Duodenal mucosa (tissue), 2 donors: ENCODE measurements around the gene ATP5MC3.

Source experiments
- H3K27ac ChIP-seq: one replicate; pipeline ENCODE4 v1.7.0; 2013; ENCODE audit warnings: low read depth, low read length
- H3K27me3 ChIP-seq, 2 donors: one replicate each; pipeline ENCODE4 v1.7.0; 2013; ENCODE audit warnings: low read length in 2 of 2, control low read depth in 1 of 2; ENCODE audit not compliant: insufficient read depth in 2 of 2, control insufficient read depth in 1 of 2
- H3K36me3 ChIP-seq, 2 donors: one replicate each; pipeline ENCODE4 v1.7.0; 2013; ENCODE audit warnings: low read length in 2 of 2, control low read depth in 1 of 2; ENCODE audit not compliant: insufficient read depth in 2 of 2, control insufficient read depth in 1 of 2
- H3K4me1 ChIP-seq, 2 donors: one replicate each; pipeline ENCODE4 v1.7.0; 2013; ENCODE audit warnings: low read length in 2 of 2, control low read depth in 1 of 2; ENCODE audit not compliant: insufficient read depth in 2 of 2, control insufficient read depth in 1 of 2
- H3K4me3 ChIP-seq, 2 donors: one replicate each; pipeline ENCODE4 v1.7.0; 2013; ENCODE audit warnings: low read length in 2 of 2, low read depth in 1 of 2
- H3K9ac ChIP-seq, 2 donors: one replicate each; pipeline ENCODE4 v1.7.0; 2013; ENCODE audit warnings: low read length in 2 of 2, low read depth in 1 of 2
- H3K9me3 ChIP-seq, 2 donors: one replicate each; pipeline ENCODE4 v1.7.0; 2013; ENCODE audit warnings: low read length in 2 of 2, control low read depth in 1 of 2; ENCODE audit not compliant: control insufficient read depth in 1 of 2

ATP5MC3 gene

GRCh38 chr2:175169191-175169590 is 12.3 kb downstream of the ATP5MC3 start:
- Histone ChIP-seq H3K27ac (no peak overlapping the region), H3K27me3 (no peaks in the 10 kb centered on the region), H3K4me1 (peaks cover 12 to 17% of the 10 kb centered on the region in 2 donors), H3K9ac (peak overlapping the region in 1 of 2 donors; percentile 67), H3K9me3 (no peaks in the 10 kb centered on the region), H3K36me3 (peaks cover 0 to 5% of the 10 kb centered on the region in 2 donors), H3K4me3 (peak overlapping the region; percentile 90 to 100)

GRCh38 chr2:175168564-175168945 is 13.0 kb downstream of the ATP5MC3 start:
- Histone ChIP-seq H3K36me3 (peaks cover 0 to 5% of the 10 kb centered on the region in 2 donors), H3K9ac (peak overlapping the region; percentile 67 to 71), H3K9me3 (no peaks in the 10 kb centered on the region), H3K27me3 (no peaks in the 10 kb centered on the region), H3K4me1 (peaks cover 12 to 17% of the 10 kb centered on the region in 2 donors), H3K4me3 (peak overlapping the region; percentile 90 to 100), H3K27ac (peak overlapping the region; percentile 90)

- peak within 1 kb of the TSS; percentile 90 for H3K27ac ChIP-seq
- H3K27me3 ChIP-seq, result no peaks in the 10 kb centered on the region
- H3K9me3 ChIP-seq, result no peaks in the 10 kb centered on the region
- H3K9ac ChIP-seq, result peak within 1 kb of the TSS; percentile 95 to 100
- peaks cover 0 to under 1% of the 10 kb centered on the region in 2 donors for H3K36me3 ChIP-seq
- peak within 1 kb of the TSS; percentile 100 for H3K4me3 ChIP-seq
- peaks cover 12 to 17% of the 10 kb centered on the region in 2 donors for H3K4me1 ChIP-seq
These were observed 13.5 kb downstream of the ATP5MC3 start, which contains the start of gene ATF2 for GRCh38 chr2:175167792-175168563. TSS of gene ATF2 (minus strand) at chr2:175168203. CDS start at chr2:175136443, 31,760 bp downstream.

- Histone ChIP-seq H3K27ac (peak overlapping the region; percentile 90), H3K9me3 (no peaks in the 10 kb centered on the region), H3K27me3 (no peaks in the 10 kb centered on the region), H3K9ac (peak overlapping the region; percentile 95 to 100), H3K4me3 (peak overlapping the region; percentile 100), H3K4me1 (peaks cover 12 to 19% of the 10 kb centered on the region in 2 donors), H3K36me3 (no peaks in the 10 kb centered on the region)
These were observed 14.3 kb downstream of the ATP5MC3 start for GRCh38 chr2:175167076-175167791.

GRCh38 chr2:175166216-175166824 is 15.2 kb downstream of the ATP5MC3 start:
- Histone ChIP-seq H3K27ac (no peak overlapping the region), H3K9me3 (no peaks in the 10 kb centered on the region), H3K4me1 (peaks cover 12 to 20% of the 10 kb centered on the region in 2 donors), H3K36me3 (no peaks in the 10 kb centered on the region), H3K9ac (peak overlapping the region in 1 of 2 donors; percentile 95), H3K4me3 (peak overlapping the region; percentile 100), H3K27me3 (no peaks in the 10 kb centered on the region)

- H3K27ac ChIP-seq, result no peak overlapping the region
- no peaks in the 10 kb centered on the region for H3K27me3 ChIP-seq
- H3K9me3 ChIP-seq, result no peaks in the 10 kb centered on the region
- H3K4me3 ChIP-seq, result no peak overlapping the region
- H3K9ac ChIP-seq, result no peak overlapping the region
- peaks cover 12 to 16% of the 10 kb centered on the region in 2 donors for H3K4me1 ChIP-seq
- no peaks in the 10 kb centered on the region for H3K36me3 ChIP-seq
These were observed 17.3 kb downstream of the ATP5MC3 start for GRCh38 chr2:175164235-175164634.

GRCh38 chr2:175158894-175159293 is 22.6 kb downstream of the ATP5MC3 start:
- peaks cover 0 to 13% of the 10 kb centered on the region in 2 donors for H3K4me1 ChIP-seq
- H3K9ac ChIP-seq, result no peak overlapping the region
- no peaks in the 10 kb centered on the region for H3K27me3 ChIP-seq
- no peak overlapping the region for H3K27ac ChIP-seq
- no peak overlapping the region for H3K4me3 ChIP-seq
- peaks cover 0 to 4% of the 10 kb centered on the region in 2 donors for H3K36me3 ChIP-seq
- no peaks in the 10 kb centered on the region for H3K9me3 ChIP-seq

- H3K9ac ChIP-seq, result no peak overlapping the region
- no peak overlapping the region for H3K27ac ChIP-seq
- no peak overlapping the region for H3K4me3 ChIP-seq
- H3K36me3 ChIP-seq, result peaks cover 0 to 4% of the 10 kb centered on the region in 2 donors
- no peaks in the 10 kb centered on the region for H3K9me3 ChIP-seq
- H3K4me1 ChIP-seq, result peaks cover 0 to 14% of the 10 kb centered on the region in 2 donors
- H3K27me3 ChIP-seq, result no peaks in the 10 kb centered on the region
These were observed 25.0 kb downstream of the ATP5MC3 start for GRCh38 chr2:175156534-175156933.

GRCh38 chr2:175154661-175155082 is 26.8 kb downstream of the ATP5MC3 start:
- H3K27me3 ChIP-seq, result no peaks in the 10 kb centered on the region
- no peaks in the 10 kb centered on the region for H3K9me3 ChIP-seq
- H3K9ac ChIP-seq, result no peak overlapping the region
- no peak overlapping the region for H3K4me3 ChIP-seq
- H3K36me3 ChIP-seq, result peaks cover 2 to 4% of the 10 kb centered on the region in 2 donors
- no peak overlapping the region for H3K27ac ChIP-seq
- H3K4me1 ChIP-seq, result peaks cover 0 to 14% of the 10 kb centered on the region in 2 donors

GRCh38 chr2:175152242-175152641 is 29.3 kb downstream of the ATP5MC3 start:
- H3K36me3 ChIP-seq, result peaks cover 3 to 4% of the 10 kb centered on the region in 2 donors
- H3K9ac ChIP-seq, result no peak overlapping the region
- H3K27me3 ChIP-seq, result no peaks in the 10 kb centered on the region
- H3K27ac ChIP-seq, result no peak overlapping the region
- H3K4me3 ChIP-seq, result no peak overlapping the region
- H3K9me3 ChIP-seq, result no peaks in the 10 kb centered on the region
- H3K4me1 ChIP-seq, result peaks cover 0 to 14% of the 10 kb centered on the region in 2 donors
